Glomerular visceral epithelial cell (primary cell): ENCODE measurements around the gene PROZ.

Experiments
- DNase-seq: peaks from one replicate; pipeline ENCODE4 v3.0.0-alpha.2; 2016; ENCODE audit errors: extremely low spot score

Gene PROZ

DNA sequence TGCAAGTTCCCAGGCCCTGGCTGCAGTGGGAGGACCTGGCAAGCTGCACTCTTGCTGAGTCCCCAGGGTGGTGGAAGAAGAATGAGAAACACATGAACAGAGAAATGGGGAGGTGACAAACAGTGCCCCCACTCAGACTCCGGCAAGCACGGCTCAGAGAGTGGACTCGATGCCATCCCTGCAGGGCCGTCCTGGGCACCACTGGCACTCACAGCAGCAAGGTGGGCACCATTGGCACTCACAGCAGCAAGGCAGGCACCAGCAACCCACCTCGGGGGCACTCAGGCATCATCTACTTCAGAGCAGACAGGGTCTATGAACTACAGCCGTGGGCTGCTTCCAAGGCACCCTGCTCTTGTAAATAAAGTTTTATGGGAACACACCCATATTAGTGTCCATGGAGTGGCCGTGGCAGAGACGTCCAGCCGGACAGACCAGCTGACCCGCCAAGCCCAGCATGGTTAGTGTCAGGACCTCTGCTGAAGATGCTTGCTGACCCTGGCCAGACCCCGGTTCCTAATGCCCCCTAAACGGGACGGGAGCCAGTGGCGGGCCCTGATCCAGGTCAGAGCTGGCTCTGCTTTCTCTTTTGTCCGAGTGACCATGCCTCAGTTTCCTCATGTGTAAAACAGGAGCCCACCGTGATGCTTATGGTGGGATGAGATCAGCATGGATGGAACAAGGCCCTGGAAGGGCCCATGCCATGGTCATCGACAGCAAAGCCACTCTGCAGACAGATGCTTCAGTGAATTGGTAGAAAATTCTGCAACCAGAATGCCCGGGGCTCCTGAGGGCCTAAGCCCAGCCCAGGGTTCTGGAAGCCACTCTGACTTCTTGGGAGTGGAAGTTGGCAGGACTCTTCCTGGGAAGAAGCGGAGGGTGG lies 37.9 kb upstream of the PROZ start:
- no peak for DNase-seq

DNA sequence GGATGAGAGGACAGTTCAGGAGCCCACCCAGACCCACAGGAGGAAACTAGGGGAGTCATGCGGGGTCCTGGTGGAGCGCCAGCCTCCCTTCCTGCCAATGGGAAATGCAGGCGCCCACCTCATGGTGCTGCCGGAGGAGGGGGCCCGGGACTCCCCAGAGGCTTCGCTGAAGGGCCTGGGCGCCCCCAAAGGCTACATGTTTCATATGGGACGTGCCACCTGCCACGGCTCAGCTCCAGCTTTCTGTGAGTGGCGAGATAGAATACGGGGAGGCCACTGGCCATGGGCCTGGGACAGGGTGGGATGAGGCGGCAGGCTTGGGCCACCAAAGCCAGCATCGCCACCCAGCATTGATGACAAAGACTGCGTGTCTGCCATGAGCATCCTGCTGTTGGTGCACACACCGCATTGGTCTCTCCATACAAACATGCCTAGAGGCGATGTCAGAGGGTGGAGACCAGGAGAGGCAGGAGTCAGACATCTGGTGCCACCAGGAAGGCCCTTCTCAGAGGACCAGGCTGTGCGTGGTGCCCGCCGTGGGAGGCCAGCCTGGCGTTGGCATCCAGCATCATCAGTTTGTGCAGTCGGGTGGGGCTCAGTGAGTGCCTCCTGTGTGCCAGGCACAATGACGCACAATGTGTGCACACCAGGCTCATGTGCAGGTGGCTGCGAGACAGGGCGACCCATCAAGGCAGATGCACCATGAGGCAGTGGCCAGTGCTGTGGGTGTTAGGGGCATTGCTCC lies 37.1 kb upstream of the PROZ start:
- DNase-seq: no peak

GRCh38 chr13:113121928-113122471 lies 36.4 kb upstream of the PROZ start:
- DNase-seq: no peak

GRCh38 chr13:113122550-113123225 lies 35.8 kb upstream of the PROZ start, which contains the start of gene F10:
TSS of gene F10 (plus strand) at chr13:113122799. CDS start at chr13:113122856, 57 bp downstream.
- no peak for DNase-seq

GRCh38 chr13:113123226-113124201 lies 34.9 kb upstream of the PROZ start:
- DNase-seq: no peak

GRCh38 chr13:113124211-113124970 lies 34.1 kb upstream of the PROZ start:
- no peak for DNase-seq

DNA sequence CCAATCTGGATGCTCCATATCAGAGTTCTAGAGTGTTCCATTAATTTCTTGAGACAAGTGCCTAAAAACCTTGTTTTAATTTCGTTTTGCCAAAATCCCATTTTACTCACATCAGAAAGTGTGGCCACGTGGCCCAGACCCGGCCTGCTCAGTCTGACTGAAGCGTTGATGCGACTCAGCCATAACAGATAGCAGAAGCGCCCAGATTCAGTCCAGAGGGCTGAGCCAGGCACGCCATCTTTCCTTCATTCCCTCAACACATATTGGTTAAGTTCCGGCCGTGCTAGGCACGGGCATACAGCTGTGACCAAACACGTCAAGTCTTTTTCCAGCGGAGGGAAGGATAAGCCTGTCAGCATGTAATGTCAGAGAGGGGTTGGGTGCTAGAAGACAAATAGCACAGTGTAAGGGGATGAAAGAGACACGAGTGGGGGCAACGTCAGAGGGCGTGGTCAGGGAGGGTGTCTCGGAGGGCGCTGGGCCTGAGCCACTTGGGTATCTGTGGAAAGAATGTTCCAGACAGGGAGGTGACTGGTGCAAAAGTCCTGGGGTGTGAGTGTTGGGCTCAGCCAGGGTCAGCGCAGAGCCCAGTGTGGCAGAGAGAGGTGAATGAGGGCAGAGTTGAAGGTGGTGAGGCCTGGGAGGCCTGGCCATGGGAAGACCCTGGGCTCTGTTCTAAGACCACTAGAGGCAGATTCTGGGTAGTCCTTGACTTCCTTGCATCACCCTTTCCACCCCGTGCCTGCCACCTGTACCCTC lies 32.8 kb upstream of the PROZ start:
- DNase-seq: no peak

DNA sequence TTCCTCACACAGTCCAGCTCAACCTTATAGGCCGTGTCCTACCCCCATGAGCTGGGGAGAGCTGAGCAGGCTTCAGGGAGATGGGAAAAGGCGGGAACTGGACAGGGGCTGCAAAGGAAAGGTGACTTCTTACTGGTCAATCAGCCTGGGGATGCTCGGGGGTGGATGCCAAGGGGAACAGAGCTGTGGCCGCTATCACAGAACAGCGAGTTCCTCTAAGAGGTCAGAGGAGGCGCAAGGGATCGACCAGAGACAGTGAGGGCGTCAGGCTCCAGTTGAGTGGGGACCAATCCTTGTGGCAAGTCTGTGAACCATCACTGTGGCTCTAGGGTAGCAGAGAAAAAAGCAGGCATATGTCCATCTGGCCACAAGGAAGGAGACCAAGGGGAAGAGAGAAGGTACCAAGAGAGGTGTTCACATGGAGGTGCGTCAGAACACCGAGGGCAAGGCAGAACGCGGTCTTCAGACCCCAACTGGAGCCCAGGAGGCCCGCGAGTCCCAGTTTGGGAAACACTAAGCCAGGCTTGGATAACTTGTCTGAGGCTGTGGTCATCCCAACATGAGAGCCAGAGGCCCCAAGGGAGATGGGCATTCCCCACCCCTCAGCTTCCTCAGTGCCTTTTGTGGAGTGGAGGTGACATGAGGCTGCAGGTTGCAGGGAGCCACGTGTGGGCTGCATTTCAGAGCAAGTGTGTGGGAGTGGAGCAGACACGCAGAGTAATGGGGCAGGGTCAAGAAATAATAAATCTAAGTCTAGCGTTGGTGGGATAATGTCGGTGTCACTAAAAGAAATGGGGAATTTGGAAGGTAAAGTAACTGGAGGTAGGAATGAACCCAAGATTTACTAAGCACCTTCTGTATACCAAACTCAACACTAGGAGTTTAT lies 31.9 kb upstream of the PROZ start:
- DNase-seq: no peak

- DNase-seq: no peak
Observed at GRCh38 chr13:113129480-113129879, 29.0 kb upstream of the PROZ start.

DNA sequence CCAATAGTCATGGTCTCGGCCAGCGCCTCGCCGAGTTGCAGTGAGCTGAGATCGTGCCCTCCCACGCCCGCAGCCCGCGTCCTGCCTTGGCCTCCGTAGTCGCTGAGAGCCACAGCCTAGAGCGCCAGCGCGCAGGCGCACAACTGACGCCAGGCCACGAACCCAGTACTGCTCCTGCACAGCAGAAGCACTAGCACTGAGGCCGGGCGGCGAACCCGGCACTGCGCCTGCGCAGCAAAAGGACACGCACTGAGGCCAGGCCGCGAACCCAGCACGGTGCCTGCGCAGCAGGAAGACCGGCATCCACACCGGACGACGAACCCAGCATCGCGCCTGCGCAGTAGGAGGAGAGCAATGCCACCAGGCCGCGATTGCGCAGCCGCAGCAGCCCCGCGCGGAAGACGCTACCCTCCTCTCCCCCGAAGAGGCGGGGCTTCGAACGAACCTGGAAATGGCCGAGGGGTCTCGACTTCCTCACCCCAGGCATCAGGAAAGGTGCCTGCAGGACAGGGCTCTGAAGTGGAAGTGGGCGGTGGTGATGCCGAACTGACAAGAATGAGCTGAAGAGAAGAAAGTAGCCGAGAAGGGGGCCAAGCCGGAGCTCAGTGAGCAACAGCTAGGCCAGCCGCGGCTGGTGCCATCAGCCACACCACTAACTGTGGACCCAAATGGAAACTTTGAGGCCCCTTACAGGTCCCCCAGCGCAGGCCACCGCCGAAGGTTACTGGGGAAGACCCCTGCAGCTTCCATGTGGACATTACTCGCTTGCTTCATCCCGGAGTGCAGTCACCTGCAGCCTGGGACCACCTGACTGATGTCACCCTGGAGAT lies 28.3 kb upstream of the PROZ start:
- no peak for DNase-seq

- no peak for DNase-seq
Observed at GRCh38 chr13:113135281-113135760, 23.1 kb upstream of the PROZ start.

DNA sequence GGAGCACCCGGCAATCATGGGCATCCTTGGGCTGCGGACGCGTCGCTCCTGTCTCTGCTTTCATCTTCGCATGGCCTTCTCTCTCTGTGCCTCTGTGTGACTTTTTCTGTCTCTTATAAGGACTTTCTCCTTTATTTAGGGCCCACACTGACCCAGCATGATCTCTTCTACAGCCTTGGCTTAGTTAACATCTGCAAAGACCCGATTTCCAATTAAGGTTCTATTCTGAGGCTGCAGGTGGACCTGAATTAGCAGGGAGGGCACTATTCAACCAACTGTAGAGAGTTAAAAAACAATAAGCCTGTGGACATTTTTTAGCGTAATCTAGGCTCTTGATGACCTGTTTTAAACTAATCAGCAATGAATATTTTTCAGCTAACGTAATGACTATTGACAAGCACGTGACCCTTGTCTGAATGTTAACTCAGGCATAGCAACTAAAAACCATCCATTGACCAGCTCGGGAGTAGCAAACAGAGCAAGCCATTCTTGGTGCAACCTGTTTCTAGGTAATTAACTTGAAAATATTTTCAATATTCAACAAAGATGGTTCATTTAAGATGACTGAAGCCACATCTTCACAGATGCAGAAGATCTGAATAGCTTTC lies 20.7 kb upstream of the PROZ start:
- no peak for DNase-seq

DNA sequence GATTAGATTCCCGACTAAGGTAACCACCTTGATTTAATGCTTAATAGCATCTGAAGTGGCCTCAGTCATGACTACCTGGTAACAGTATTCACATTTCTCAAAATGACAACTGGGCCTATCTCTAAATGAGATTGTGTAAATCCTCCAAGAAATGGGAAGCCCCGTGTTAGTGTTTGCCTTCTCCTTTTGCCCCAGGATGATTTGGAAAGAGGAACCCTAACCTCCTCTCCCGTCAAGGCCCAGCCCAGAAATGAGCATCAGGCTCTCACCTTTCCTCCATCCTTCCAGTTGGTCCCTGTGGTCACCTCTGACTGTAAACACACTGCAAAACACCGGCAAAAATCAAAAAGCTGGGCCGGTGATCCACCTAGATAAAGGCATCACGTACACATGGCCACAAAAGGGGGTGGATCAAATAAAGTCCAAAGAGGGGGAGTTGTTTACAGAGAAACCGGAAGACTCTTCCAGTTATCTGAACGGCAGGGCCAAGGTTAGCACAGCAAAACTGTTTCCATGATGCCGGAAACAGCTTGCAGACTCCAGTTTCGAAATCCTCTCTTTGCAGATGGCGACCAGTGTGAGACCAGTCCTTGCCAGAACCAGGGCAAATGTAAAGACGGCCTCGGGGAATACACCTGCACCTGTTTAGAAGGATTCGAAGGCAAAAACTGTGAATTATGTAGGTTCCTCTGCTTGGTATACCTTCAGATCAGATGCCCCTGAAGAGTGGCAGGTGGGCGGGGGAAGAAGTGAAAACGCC lies 19.5 kb upstream of the PROZ start:
- no peak for DNase-seq

- DNase-seq: no peak
Observed at GRCh38 chr13:113139577-113139976, 18.9 kb upstream of the PROZ start.

DNA sequence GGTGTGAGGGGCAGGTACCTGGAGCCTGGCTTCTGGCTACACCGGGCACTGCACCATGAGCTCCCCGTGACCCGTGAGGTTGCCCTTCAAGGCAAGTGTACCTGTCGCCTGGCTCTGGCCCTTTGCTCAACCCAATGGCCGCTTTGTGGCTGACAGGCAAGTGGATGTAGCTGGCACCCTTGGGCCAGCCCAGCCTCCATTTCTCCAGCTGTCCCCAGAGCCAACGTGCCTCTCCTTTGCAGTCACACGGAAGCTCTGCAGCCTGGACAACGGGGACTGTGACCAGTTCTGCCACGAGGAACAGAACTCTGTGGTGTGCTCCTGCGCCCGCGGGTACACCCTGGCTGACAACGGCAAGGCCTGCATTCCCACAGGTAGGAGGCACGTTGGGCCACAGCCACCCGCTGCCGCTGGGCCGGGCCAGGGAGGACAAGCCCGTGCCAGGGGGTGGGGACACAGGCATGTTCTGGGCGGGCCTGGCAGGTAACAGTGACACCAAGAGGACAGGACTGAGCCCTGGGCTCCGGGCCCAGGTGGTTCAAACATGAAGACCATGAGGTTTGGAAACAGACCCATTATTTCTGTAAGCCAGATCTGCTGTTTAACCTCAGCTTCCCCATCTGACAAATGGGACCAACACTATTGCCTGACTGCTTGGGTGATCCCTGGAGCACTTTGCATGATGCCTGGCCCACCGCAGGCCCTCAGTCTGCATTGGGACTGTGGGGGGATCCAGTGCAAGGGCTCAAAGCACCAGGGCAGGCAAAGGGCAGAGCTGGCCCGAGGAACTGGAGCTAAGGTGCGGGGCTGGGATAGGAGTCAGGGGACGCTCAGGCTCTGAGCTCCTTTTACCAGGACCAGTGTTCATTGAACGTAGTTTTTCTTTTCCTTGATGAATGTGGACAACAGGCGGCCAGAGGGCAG lies 17.5 kb upstream of the PROZ start:
- no peak for DNase-seq
